GM21447 (cell line): ENCODE measurements around the gene AXIN2.
"Not testable (repeated sequence)": the region's sequence is repeated elsewhere in the genome, so short reads cannot be mapped to it uniquely, and the experiment has no call there.

Source experiments
- ATAC-seq: cut with Tn5 transposase; IDR thresholded peaks from one replicate; pipeline ENCODE4 v1.9.1; 2021; ENCODE audit not compliant: unreplicated experiment

The AXIN2 gene

GRCh38 chr17:65485388-65486299 lies 75.8 kb downstream of the AXIN2 start:
- no peak for ATAC-seq

GRCh38 chr17:65484405-65484804 lies 77.0 kb downstream of the AXIN2 start:
- ATAC-seq, result not testable (repeated sequence)

GRCh38 chr17:65483438-65483837 lies 78.0 kb downstream of the AXIN2 start:
- no peak for ATAC-seq

GRCh38 chr17:65482201-65482600 lies 79.2 kb downstream of the AXIN2 start:
- no peak for ATAC-seq

- no peak for ATAC-seq
Observed at GRCh38 chr17:65479282-65479681, 82.2 kb downstream of the AXIN2 start.
